Measurements from ENCODE around the gene CSNK1A1. TPM values are rescaled to one million over a fixed set of nuclear protein-coding genes. Genes with fewer than 3 reads are reported as not detected.

Gene CSNK1A1
- total and polyA plus RNA-seq, 2 donors from 2014 or later: 63.9 to 221 TPM

GRCh38 chr5:149459891-149460290, 91.3 kb downstream of the CSNK1A1 start:
- intact Hi-C loops (cut with DNase I): no loop called here
- TF ChIP-seq, protein P1, sequence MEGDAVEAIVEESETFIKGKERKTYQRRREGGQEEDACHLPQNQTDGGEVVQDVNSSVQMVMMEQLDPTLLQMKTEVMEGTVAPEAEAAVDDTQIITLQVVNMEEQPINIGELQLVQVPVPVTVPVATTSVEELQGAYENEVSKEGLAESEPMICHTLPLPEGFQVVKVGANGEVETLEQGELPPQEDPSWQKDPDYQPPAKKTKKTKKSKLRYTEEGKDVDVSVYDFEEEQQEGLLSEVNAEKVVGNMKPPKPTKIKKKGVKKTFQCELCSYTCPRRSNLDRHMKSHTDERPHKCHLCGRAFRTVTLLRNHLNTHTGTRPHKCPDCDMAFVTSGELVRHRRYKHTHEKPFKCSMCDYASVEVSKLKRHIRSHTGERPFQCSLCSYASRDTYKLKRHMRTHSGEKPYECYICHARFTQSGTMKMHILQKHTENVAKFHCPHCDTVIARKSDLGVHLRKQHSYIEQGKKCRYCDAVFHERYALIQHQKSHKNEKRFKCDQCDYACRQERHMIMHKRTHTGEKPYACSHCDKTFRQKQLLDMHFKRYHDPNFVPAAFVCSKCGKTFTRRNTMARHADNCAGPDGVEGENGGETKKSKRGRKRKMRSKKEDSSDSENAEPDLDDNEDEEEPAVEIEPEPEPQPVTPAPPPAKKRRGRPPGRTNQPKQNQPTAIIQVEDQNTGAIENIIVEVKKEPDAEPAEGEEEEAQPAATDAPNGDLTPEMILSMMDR (IDR thresholded peaks at IDR 0.05; ENCODE audit: borderline replicate concordance, extremely low read depth, insufficient read depth): no peak
- no peaks in the 10 kb centered on the region for H3K9me3 ChIP-seq (ENCODE audit: control insufficient read depth in 2 of 3, insufficient read depth in 1 of 3, low read length in 3 of 3)
- no peak overlapping the region for H3K27ac ChIP-seq (ENCODE audit: low read depth in 2 of 2, low read length in 2 of 2)
- DNase-seq: peak in 1 of 5 donors; percentile 11
- H3K9ac ChIP-seq (ENCODE audit: low read length in 3 of 3): no peak overlapping the region
- no peak overlapping the region for H3K4me3 ChIP-seq (ENCODE audit: low read length in 3 of 3)
- no peaks in the 10 kb centered on the region for H3K27me3 ChIP-seq (ENCODE audit: control insufficient read depth, insufficient read depth, low read length)
- no peaks in the 10 kb centered on the region for H3K36me3 ChIP-seq (ENCODE audit: control insufficient read depth in 2 of 3, insufficient read depth in 3 of 3, low read length in 3 of 3)
- H3K4me1 ChIP-seq (ENCODE audit: control insufficient read depth in 2 of 3, insufficient read depth in 2 of 3, low read depth in 1 of 3, low read length in 3 of 3): peaks cover 0 to 6% (median 4%) of the 10 kb centered on the region in 3 donors
- no peak for FAIRE-seq

- no peak for FAIRE-seq
- Histone ChIP-seq H3K27ac (ENCODE audit: low read depth in 2 of 2, low read length in 2 of 2) (peak overlapping the region in 1 of 2 donors; percentile 22), H3K9me3 (ENCODE audit: control insufficient read depth in 2 of 3, insufficient read depth in 1 of 3, low read length in 3 of 3) (no peaks in the 10 kb centered on the region), H3K4me3 (ENCODE audit: low read length in 3 of 3) (no peak overlapping the region), H3K36me3 (ENCODE audit: control insufficient read depth in 2 of 3, insufficient read depth in 3 of 3, low read length in 3 of 3) (no peaks in the 10 kb centered on the region), H3K4me1 (ENCODE audit: control insufficient read depth in 2 of 3, insufficient read depth in 2 of 3, low read depth in 1 of 3, low read length in 3 of 3) (peaks cover 0 to 9% (median 5%) of the 10 kb centered on the region in 3 donors), H3K27me3 (ENCODE audit: control insufficient read depth, insufficient read depth, low read length) (no peaks in the 10 kb centered on the region), H3K9ac (ENCODE audit: low read length in 3 of 3) (no peak overlapping the region)
- TF ChIP-seq, protein P1 (IDR thresholded peaks at IDR 0.05; ENCODE audit: borderline replicate concordance, extremely low read depth, insufficient read depth): no peak
- intact Hi-C loops (cut with DNase I): no loop called here
- DNase-seq: peak in 1 of 5 donors; percentile 49
Observed at GRCh38 chr5:149457393-149457763, 93.9 kb downstream of the CSNK1A1 start.

GRCh38 chr5:149456597-149457392, 94.4 kb downstream of the CSNK1A1 start:
- DNase-seq (peak in 1 of 5 donors; percentile 28), FAIRE-seq (no peak)
- intact Hi-C loops (cut with DNase I): no loop called here
- no peaks in the 10 kb centered on the region for H3K36me3 ChIP-seq (ENCODE audit: control insufficient read depth in 2 of 3, insufficient read depth in 3 of 3, low read length in 3 of 3)
- H3K4me1 ChIP-seq (ENCODE audit: control insufficient read depth in 2 of 3, insufficient read depth in 2 of 3, low read depth in 1 of 3, low read length in 3 of 3): peaks cover 4 to 15% (median 11%) of the 10 kb centered on the region in 3 donors
- no peak overlapping the region for H3K9ac ChIP-seq (ENCODE audit: low read length in 3 of 3)
- H3K9me3 ChIP-seq (ENCODE audit: control insufficient read depth in 2 of 3, insufficient read depth in 1 of 3, low read length in 3 of 3): no peaks in the 10 kb centered on the region
- no peak overlapping the region for H3K4me3 ChIP-seq (ENCODE audit: low read length in 3 of 3)
- H3K27ac ChIP-seq (ENCODE audit: low read depth in 2 of 2, low read length in 2 of 2): peak overlapping the region in 1 of 2 donors; percentile 22
- TF ChIP-seq, protein P1 (IDR thresholded peaks at IDR 0.05; ENCODE audit: borderline replicate concordance, extremely low read depth, insufficient read depth): no peak
- no peaks in the 10 kb centered on the region for H3K27me3 ChIP-seq (ENCODE audit: control insufficient read depth, insufficient read depth, low read length)

Data from kidney (tissue), 14 donors.